Endothelial cell (in vitro differentiated cells): ENCODE measurements around the gene FAM120A. TPM values are rescaled to one million over a fixed set of nuclear protein-coding genes. Genes with fewer than 3 reads are reported as not detected.

Experiments used
- DNase-seq: peaks from one replicate; pipeline ENCODE4 v3.0.0; 2021; ENCODE audit warnings: low spot score
- H3K27ac Mint-ChIP-seq: one replicate; pipeline ENCODE4 v1.8.0; 2021; ENCODE audit warnings: mixed read lengths, inconsistent platforms; ENCODE audit not compliant: unreplicated experiment
- H3K27me3 Mint-ChIP-seq: one replicate; pipeline ENCODE4 v1.8.0; 2021; ENCODE audit warnings: mild to moderate bottlenecking, moderate library complexity, mixed read lengths, inconsistent platforms; ENCODE audit not compliant: unreplicated experiment
- H3K36me3 Mint-ChIP-seq: one replicate; pipeline ENCODE4 v1.8.0; 2021; ENCODE audit warnings: mild to moderate bottlenecking, low read depth, mixed read lengths, inconsistent platforms; ENCODE audit not compliant: unreplicated experiment
- H3K4me1 Mint-ChIP-seq: one replicate; pipeline ENCODE4 v1.8.0; 2021; ENCODE audit warnings: mild to moderate bottlenecking, mixed read lengths, inconsistent platforms; ENCODE audit not compliant: unreplicated experiment
- H3K4me3 Mint-ChIP-seq: one replicate; pipeline ENCODE4 v1.8.0; 2021; ENCODE audit warnings: mild to moderate bottlenecking, mixed read lengths, inconsistent platforms; ENCODE audit not compliant: unreplicated experiment
- H3K9me3 Mint-ChIP-seq: one replicate; pipeline ENCODE4 v1.8.0; 2021; ENCODE audit warnings: mixed read lengths, inconsistent platforms; ENCODE audit not compliant: unreplicated experiment
- CTCF ChIP-seq: fragments of 200-600 bp; sonication (generic); IDR thresholded peaks from one replicate; pipeline ENCODE4 v1.5.0; 2021; ENCODE audit warnings: antibody characterized with exemption; ENCODE audit not compliant: unreplicated experiment
- total RNA-seq: library from RNA; stranded (reverse); fragmentation: NEBNext Ultra II Directional; extraction: Animal tissue kit (Norgen Biotek cat#: 25700); gene quantifications from one replicate; pipeline ENCODE4 v1.2.1, GENCODE V29; 2021; ENCODE audit not compliant: unreplicated experiment

The FAM120A gene
- total RNA-seq, 1 donor from 2014 or later, result 56.1 TPM

- Mint-ChIP-seq H3K27ac (peak overlapping the region; percentile 71), H3K36me3 (peaks cover 12% of the 10 kb centered on the region), H3K9me3 (no peaks in the 10 kb centered on the region), H3K4me1 (peaks cover 16% of the 10 kb centered on the region), H3K27me3 (peaks cover 17% of the 10 kb centered on the region), H3K4me3 (peak overlapping the region; percentile 92)
- DNase-seq, result peak; percentile 45
- no peak for TF ChIP-seq CTCF
These were observed 125.8 kb downstream of the FAM120A start for GRCh38 chr9:93577078-93577974.

GRCh38 chr9:93577975-93578682 lies 126.6 kb downstream of the FAM120A start:
- H3K9me3 Mint-ChIP-seq, result no peaks in the 10 kb centered on the region
- H3K4me3 Mint-ChIP-seq, result peak overlapping the region; percentile 92
- peaks cover 15% of the 10 kb centered on the region for H3K27me3 Mint-ChIP-seq
- H3K36me3 Mint-ChIP-seq, result peaks cover 4% of the 10 kb centered on the region
- H3K4me1 Mint-ChIP-seq, result peaks cover 16% of the 10 kb centered on the region
- DNase-seq, result no peak
- H3K27ac Mint-ChIP-seq, result no peak overlapping the region
- TF ChIP-seq CTCF, result no peak

- H3K4me3 Mint-ChIP-seq, result peak overlapping the region; percentile 67
- H3K27me3 Mint-ChIP-seq, result peaks cover 15% of the 10 kb centered on the region
- no peak for TF ChIP-seq CTCF
- DNase-seq, result no peak
- peaks cover 16% of the 10 kb centered on the region for H3K4me1 Mint-ChIP-seq
- no peaks in the 10 kb centered on the region for H3K9me3 Mint-ChIP-seq
- H3K36me3 Mint-ChIP-seq, result no peaks in the 10 kb centered on the region
- H3K27ac Mint-ChIP-seq, result no peak overlapping the region
These were observed 127.4 kb downstream of the FAM120A start for GRCh38 chr9:93578844-93579243.

GRCh38 chr9:93579711-93580516 lies 128.4 kb downstream of the FAM120A start:
- H3K36me3 Mint-ChIP-seq, result no peaks in the 10 kb centered on the region
- peaks cover 15% of the 10 kb centered on the region for H3K4me1 Mint-ChIP-seq
- peak overlapping the region; percentile 7 for H3K4me3 Mint-ChIP-seq
- H3K9me3 Mint-ChIP-seq, result no peaks in the 10 kb centered on the region
- H3K27me3 Mint-ChIP-seq, result peaks cover 15% of the 10 kb centered on the region
- no peak for DNase-seq
- no peak overlapping the region for H3K27ac Mint-ChIP-seq
- no peak for TF ChIP-seq CTCF
